GM19240 (cell line): ENCODE results near the gene CTNNA2.

Experiments
- DNase-seq: peaks from one replicate; pipeline ENCODE4 v3.0.0; 2011; ENCODE audit warnings: low spot score; ENCODE audit not compliant: insufficient read length

The CTNNA2 gene

GRCh38 chr2:79782576-79783452 is 270.0 kb downstream of the CTNNA2 start:
- no peak for DNase-seq

DNA sequence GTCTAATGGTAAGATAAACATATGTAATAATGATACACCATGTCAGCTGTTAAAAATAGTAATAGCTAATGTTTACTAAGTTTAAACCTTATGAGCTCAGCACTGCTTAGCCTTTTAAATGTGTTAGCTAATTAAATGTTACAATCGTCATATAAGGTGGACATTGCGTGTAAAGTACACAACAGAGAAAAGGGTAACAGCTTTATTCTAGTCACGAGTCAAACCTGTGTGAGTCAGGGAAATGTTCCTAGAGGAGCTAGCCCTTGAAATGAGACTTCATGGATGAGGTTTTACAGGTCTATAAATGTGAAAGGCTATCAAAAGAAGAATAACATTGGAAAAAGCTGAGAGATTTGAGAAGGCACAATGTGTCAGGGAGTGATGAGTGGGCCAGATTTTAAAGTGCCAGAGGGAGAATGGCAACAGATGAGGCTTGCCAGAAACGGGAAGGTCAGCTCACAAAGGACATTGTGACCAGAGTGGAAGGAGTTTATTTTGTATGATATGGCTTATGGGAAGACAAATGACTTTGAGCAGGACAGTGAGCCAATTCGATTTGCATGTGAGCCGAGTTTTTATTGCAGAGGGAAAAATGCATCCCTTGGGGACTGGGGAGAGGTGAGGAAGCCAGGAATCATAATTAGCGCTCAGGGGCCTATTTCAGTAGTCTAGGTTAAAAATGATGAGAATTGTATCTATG is 276.3 kb downstream of the CTNNA2 start:
- DNase-seq: no peak

GRCh38 chr2:79789811-79790210 is 277.0 kb downstream of the CTNNA2 start:
- DNase-seq: no peak

DNA sequence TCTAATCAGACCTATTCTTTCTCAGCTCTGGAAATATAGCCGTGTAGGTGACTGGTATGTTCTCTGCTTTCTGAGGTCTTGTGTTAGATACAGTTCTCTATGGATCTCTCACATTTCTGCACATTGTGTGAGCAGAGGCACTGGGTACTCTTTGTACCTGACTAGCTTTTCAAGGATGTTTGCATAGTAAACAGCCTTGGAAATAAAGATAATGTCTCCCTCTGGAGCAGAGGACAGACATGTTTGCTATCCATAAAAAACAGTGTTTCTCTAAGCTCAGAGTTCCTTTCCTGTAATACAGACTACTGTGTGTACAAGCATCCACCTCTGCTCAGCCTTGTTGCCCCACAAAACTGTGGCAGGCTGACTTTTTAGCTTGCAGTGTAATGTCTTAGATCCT is 279.2 kb downstream of the CTNNA2 start:
- DNase-seq: no peak

DNA sequence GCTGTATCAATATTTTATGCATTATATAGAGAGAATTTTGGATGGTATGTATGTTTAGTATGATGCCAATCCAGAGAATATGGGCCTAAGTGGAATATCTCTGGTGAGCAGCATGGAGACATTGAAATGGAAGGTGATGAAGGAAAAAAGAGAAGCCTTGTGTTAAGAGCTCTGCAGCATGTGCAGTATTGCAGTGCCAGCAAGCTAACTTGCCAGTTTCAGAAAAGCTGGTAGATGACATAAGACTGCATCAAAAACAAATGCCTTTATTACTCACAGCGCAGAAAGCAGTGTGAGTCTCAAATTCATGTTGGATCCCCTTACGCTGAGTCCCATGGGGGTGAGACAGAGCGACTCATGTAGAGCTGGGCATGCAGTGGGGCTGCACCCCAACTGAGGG is 280.2 kb downstream of the CTNNA2 start:
- no peak for DNase-seq

DNA sequence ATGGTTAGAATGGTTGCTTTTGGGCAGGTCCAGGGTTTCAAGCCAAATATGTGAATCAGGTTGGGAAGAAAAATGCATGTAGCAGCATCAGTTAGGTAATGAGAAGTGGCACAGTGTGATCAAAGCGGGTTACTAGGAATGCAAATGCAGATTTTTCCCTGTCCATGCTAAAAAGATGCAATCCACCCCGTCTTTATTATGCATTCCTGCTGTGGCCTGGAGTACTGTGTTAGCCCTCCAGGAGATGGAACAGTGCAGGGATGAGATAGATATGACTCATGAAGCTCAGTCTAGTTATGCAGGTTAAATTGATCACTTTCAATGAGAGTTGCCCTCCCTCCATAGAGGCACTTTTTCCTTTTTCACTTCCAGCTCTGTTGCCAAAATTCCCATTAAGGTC is 283.8 kb downstream of the CTNNA2 start:
- DNase-seq: no peak

- DNase-seq: no peak
Measured at GRCh38 chr2:79798776-79799175, 285.9 kb downstream of the CTNNA2 start.

DNA sequence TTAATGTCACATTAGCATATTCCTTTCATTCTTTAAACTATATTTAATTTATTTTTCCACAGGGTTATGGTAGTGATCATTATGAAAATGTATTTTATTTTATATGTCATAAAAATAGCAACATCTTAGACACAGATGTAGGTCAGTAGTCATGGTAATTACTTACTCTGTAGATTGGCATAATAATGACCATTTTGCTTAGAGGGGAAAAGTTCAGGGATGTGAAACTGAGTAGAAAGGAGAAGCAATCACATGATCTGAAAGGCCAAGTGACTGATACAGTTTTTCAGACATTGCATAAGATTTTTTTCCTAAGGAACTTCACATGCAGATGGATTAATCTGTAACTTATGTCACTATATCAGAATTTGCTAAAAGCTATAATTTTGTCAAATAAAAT is 286.9 kb downstream of the CTNNA2 start:
- DNase-seq: no peak

GRCh38 chr2:79801082-79801481 is 288.2 kb downstream of the CTNNA2 start:
- no peak for DNase-seq

DNA sequence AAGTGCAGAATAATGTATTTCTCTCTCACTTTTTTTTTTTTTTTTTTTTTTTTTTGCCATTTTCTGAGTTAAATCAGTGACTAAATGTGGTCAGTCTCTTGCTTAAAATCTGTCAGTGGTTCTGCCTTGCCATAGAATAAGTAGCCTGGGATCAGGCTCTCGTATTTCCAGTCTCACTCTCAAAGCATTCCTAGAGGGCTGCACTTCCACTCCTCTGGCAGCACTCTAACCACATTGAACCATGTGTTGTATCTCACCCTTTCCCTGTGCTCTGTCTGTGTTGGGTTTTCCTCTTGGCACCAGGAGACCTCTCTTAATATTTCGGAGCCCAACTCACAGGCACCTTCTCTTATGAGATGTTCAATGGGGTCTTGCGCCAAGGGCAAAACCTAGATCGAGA is 304.4 kb downstream of the CTNNA2 start:
- DNase-seq: no peak

GRCh38 chr2:79820281-79820680 is 307.4 kb downstream of the CTNNA2 start:
- no peak for DNase-seq

DNA sequence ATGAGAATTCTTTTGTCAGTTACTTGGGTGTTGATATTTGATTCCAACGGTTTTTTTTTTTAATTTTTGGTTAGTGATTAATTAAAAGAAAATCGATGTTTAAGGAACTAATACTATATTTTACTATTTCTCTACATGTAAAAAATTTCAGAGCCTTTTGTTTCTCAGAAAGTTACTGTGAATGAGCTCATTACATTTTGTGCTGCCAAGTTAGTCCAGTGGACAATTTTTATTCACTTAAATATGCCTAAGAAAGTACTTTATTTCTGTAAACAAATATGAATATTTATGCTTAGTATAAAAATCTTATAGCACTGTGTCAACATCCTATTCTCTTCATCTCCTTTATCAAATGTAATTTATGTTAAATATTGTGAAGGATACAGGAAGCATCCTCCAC is 309.3 kb downstream of the CTNNA2 start:
- no peak for DNase-seq

GRCh38 chr2:79824086-79824786 is 311.4 kb downstream of the CTNNA2 start:
- DNase-seq: no peak

DNA sequence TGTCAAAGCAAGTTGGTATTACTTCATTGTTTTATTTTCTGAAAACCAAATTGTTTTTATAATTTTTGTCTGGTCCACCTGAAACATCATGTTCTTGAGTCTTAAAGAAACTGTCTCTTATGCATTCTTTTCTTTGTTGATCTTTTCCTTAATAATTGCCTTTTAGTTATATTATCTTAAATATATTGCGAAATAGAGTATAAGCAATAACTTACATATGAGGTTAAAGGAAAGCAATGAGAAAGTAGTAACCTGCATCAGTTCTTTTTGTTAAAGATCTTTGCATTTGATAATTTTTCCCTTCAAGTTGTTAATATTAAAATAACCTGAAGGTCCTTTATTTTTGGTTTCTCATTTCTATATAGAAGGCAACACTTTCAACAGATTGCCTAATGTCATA is 315.0 kb downstream of the CTNNA2 start:
- no peak for DNase-seq

DNA sequence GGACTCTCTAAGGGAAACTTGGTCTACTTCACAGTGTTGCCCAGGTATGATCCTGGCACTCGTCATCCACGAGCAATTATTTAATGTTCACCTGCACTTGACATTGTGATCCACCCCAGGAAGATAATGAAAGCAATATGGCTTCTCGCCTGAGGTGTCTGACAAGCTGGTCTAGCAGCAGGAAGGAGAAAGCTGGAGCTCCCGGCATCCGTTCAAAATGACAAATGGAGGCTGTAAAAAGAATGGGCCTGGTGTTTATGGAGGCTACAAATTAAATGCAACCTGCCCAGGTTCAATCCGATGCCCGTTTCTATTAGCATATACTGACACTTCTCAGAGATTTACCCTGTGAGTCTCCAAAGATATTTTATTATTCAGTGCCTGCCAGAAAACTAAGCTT is 317.6 kb downstream of the CTNNA2 start:
- no peak for DNase-seq

- DNase-seq: no peak
Measured at GRCh38 chr2:79831961-79832360, 319.1 kb downstream of the CTNNA2 start.

- DNase-seq: no peak
Measured at GRCh38 chr2:79832511-79833234, 319.8 kb downstream of the CTNNA2 start.

GRCh38 chr2:79833235-79833878 is 320.5 kb downstream of the CTNNA2 start:
- DNase-seq: no peak

- no peak for DNase-seq
Measured at GRCh38 chr2:79835911-79836310, 323.1 kb downstream of the CTNNA2 start.

- DNase-seq: no peak
Measured at GRCh38 chr2:79844011-79844410, 331.2 kb downstream of the CTNNA2 start.

DNA sequence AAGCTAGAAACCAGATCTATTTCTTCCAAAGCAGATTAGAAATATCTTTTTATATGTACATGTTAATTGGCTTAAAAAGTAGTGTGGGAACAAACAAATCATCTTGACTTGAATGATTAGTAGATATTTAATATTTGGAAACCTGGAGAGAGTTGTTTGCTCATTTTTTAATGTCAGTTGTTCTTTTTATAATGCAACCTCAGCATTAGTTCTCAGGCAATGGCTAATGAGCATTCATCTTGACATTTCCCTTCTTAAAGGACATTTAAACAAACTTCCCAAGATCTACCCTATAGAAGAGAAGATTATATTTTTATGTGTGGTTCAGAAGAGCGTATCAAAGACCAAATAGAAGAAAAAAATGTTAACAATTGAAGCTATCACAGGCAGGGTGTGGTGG is 334.0 kb downstream of the CTNNA2 start:
- DNase-seq: no peak
